HG03139 (cell line): Measurements from ENCODE around the gene MRPL36.
"Not testable (repeated sequence)": the region's sequence is repeated elsewhere in the genome, so short reads cannot be mapped to it uniquely, and the experiment has no call there.

Source experiments
- ATAC-seq: cut with Tn5 transposase; IDR thresholded peaks from one replicate; pipeline ENCODE4 v1.9.1; 2021; ENCODE audit not compliant: unreplicated experiment

The MRPL36 gene

GRCh38 chr5:1832511-1833250 lies 33.0 kb upstream of the MRPL36 start:
- ATAC-seq = no peak

- no peak for ATAC-seq
Measured at GRCh38 chr5:1831677-1832313, 32.2 kb upstream of the MRPL36 start.

- no peak for ATAC-seq
Measured at GRCh38 chr5:1831257-1831656, 31.6 kb upstream of the MRPL36 start.

- ATAC-seq = no peak
Measured at GRCh38 chr5:1830571-1831228, 31.1 kb upstream of the MRPL36 start.

GRCh38 chr5:1827886-1828397 lies 28.3 kb upstream of the MRPL36 start:
- ATAC-seq = peak; percentile 57

DNA sequence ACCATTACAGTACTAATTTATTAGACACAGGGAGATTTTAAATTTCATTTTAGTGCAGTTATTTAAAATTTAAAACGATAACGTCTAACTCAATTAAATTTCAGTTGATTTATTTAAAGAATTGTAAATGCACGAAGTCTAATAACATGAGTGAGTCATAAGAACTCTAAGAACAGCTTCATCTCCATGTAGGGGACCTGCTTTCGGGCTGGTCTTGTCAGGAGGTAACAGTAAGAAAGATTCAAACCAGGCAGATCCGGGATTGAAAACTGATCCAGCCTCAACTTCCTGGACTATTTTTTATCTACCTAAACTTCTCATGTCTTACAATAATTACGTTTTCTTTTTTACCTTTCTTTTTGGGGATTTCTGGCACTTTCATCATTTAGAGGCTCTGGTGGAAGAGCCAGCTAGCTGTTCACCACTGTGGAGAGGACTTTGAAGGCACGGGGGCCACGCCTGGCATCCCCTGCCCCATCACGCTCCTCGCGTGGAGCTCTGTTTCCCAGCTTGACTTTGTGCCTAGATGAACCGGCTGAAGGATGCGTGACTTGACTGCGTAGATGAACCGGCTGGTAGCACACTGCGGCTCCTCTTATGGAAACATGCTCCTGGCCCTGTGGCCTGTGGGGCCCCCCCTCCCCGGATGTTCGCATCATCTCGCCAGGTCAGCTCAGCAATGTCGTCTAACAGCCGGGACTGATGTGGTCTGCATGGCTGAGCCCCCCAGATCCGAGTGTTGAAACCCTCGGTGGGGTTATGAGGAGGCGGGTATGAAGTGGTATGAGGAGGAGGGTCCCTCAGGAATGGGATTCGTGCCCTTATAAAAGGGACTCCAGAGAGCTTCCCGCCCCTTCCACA lies 27.6 kb upstream of the MRPL36 start:
- ATAC-seq = no peak

GRCh38 chr5:1826235-1826980 lies 26.8 kb upstream of the MRPL36 start:
- no peak for ATAC-seq

DNA sequence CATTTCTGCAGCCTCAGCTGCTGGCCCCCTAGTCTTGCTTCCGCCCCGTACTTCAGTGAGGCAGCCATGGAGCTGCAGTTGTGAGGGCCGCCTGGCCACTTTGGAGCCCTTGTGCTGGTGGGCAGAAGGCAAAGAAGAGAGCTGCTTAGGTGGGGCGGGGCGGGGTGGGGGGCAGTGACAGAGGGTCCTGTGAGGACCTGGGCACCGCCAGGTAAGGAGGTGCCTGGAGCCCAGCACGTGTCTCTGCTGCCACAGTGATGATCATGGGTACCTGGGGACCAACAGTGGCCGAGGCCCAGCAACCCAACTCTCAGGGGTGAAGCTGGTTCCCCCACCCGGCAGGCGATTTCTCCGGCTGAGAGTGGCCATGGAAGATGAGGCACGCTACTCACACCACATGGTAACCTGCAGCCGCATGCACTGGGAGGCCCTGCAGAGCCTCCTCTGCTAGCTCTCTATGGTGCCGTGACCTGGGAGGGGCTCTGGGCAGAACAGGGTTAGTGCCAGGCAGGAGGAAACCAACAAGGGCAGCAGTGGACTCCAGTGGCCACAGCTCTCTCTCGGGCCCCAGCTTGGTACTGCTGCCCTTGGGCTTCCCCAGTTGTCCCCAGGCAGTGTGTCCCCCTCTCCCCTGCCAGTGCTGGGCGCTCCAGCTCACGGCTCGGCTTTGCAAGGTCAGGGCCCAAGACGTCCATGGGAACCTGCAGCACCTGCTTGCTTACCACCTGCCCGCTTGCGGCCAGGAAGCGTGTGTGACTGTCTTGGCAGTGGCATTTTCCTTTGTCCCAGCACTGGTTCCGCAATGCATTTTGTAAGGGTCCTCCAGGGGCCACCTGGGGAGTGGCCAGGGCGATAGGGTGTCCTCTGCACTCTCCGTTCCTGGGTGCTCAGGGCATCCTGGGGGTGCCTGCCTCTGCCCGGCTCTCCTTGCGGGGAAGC lies 25.5 kb upstream of the MRPL36 start:
- ATAC-seq = no peak

DNA sequence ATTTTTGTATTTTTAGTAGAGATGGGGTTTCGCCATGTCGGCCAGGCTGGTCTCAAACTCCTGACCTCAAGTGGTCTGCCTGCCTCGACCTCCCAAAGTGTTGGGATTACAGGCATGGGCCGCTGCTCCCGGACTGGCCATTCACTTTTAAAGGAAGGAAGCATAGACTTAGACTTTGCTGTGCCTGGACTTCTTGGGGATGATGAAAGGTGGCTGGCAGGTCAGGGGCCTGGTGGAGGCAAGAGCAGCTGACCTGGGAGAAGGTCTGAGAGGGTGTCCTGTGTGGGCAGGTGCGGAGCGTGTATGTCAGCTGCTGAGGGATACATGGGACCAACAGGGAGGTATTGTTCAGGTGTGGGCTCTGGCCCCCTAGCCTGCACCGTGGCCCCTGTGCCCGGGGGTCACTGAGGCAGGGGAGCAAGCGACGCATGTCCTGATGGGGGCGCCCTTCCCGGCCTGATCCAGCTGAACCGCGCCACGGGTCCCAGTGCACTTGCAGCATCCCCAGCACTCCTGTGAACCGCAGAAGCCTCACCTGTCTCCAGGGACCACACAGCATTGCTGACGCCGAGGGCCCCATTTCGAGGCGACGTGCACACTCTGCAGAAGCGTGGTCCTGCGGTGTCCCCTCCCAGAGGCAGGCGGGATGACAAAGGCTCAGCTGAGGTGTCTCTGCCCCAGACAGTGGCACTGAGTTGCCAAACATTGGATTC lies 24.6 kb upstream of the MRPL36 start:
- ATAC-seq = no peak

DNA sequence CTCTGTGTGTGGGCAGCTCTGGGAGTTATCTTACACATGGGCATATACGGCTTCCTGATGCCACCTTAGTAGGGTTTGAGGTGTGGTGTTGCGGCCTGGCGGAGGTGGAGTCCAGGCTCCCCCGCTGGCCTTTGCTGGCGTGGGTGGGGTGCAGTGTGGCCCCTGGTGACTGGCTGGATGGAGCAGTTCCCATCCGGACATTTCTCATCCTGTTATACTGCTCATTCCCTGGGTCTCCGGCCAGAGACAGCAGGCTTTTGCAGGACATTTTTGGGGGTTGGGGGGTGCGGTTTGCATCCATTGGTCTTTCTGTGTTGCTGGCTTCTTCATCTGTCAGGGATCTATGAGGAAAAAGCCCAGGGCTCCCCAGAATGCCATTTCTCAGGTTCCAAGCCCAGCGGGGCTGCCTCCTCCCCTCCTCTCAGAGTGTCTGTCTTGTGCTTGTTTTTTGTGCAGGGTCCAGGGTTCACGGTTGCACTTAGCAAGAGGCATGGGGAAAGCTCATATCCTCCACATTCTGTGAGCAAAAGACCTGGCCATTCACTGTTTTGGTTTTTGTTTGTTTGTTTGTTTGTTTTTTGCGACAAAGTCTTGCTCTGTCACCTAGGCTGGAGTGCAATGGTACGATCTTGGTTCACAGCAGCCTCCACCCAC lies 23.9 kb upstream of the MRPL36 start:
- no peak for ATAC-seq

DNA sequence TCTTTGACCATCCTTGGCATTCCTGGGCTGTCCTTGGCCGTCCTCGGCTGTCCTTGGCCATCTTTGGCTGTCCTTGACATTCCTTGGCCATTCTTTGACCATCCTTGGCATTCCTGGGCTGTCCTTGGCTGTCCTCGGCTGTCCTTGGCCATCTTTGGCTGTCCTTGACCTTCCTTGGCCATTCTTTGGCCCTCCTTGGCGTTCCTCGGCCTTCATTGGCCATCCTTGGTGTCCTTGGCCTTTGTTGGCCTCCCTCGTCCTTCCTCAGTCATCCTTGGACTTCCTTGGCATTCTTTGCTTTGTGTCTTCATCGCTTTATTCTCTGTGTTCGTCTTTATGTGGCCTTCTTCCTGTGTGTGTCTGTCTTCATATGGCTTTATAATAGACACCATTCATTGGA lies 22.2 kb upstream of the MRPL36 start:
- ATAC-seq = no peak

GRCh38 chr5:1820926-1821325 lies 21.3 kb upstream of the MRPL36 start:
- no peak for ATAC-seq

DNA sequence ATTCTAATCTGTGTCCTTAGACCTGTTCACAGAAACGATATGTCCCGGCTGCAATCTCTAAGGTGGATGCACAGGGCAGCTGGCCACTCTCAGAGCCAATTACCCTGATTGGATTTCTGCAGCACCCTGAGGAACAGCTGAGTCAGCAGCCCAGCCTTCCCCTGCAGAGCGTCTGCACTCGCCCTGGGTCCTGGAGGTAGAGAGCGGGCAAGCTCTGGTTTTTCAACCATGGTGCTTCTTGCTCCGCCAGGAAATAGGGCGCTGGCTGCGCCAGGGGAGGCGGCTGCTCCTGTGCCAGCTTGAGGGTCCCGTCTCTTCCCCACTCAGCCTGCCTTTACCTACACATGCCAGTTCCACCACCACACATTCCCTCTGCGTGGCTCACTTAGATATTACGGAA lies 20.7 kb upstream of the MRPL36 start:
- ATAC-seq = no peak

- ATAC-seq = no peak
Measured at GRCh38 chr5:1819458-1819857, 19.8 kb upstream of the MRPL36 start.

DNA sequence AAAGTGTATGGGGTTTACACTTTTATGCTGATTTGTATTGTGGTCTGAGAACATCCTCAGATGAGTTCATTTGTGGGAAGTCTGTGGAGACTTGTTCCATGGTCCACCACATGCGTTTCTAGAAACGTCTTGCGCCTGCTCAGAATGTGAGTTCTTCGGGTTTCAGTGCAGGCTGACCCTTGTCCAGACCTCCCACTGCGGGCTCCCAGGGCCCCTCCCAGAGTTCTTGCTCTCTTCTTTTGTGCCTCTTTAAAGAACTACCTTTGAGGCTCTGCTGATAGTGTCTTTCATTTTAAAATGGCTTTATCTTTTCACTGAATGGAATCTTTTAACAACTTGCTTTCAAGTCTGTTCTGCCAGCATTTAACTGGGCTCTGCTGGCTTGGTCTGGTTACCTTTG lies 19.1 kb upstream of the MRPL36 start:
- ATAC-seq = no peak

DNA sequence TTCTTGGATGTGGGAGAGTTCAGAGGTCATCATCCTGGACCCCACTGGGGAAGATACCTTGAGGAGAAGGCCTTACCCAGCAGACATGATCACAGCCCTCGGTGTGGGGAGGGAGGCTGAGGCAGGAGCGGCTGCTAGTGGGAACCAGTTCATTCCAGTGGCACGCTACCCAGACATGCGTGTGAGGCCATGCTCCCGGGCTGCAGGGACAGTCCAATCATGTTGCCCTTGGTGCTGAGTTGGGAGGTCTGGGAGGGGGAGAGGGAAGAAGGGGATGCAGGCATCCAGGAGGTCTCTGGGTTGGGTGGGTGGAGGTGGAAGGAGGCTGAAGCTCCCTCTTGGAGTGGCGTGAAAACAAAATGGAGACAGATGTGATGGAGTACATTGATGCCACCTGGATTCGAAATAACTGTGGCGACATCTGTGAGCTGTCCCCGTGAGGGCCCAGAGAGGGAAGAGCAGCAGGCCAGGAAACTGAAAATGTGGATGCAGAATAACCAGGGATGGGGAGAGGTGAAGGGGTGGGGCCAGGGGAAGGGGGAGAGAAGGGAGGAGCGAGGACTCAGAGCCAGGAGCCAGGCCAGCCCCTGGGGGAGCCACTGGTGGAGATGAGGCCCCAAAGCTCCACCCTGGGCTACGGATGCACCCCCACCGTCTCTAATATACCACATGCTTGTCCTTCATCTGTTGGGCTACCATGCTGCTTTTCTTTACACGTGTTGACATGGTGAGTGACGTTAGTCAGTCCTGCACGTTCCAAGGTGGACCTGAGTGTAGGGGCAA lies 17.8 kb upstream of the MRPL36 start:
- ATAC-seq = no peak

- ATAC-seq = not testable (repeated sequence)
Measured at GRCh38 chr5:1816495-1817089, 17.0 kb upstream of the MRPL36 start.
